H9 (cell line): ENCODE measurements around the gene TRAF3. TPM values are rescaled to one million over a fixed set of nuclear protein-coding genes. Genes with fewer than 3 reads are reported as not detected.

ENCODE experiments used
- DNase-seq: peaks from one replicate; pipeline ENCODE4 v3.0.0-alpha.2; 2017
- H2AFZ ChIP-seq: one replicate; pipeline ENCODE4 v1.6.1; 2013; ENCODE audit warnings: mild to moderate bottlenecking, low read length, control low read depth, moderate library complexity
- H2AK5ac ChIP-seq: 2 replicates; pipeline ENCODE4 v1.6.1; 2013; ENCODE audit warnings: low read length, control low read depth, mixed read lengths; ENCODE audit not compliant: insufficient read length
- H2BK120ac ChIP-seq: one replicate; pipeline ENCODE4 v1.6.1; 2013; ENCODE audit warnings: low read depth, mild to moderate bottlenecking, low read length, control low read depth, inconsistent platforms; ENCODE audit not compliant: poor library complexity, severe bottlenecking
- H2BK12ac ChIP-seq: 2 replicates; pipeline ENCODE4 v1.6.1; 2013; ENCODE audit warnings: low read length, control low read depth, mixed read lengths, low read depth; ENCODE audit not compliant: insufficient read length
- H2BK15ac ChIP-seq: 2 replicates; pipeline ENCODE4 v1.6.1; 2013; ENCODE audit warnings: low read depth, low read length, control low read depth
- H2BK20ac ChIP-seq: one replicate; pipeline ENCODE4 v1.6.1; 2013; ENCODE audit warnings: low read depth, mild to moderate bottlenecking, low read length, control low read depth, inconsistent platforms; ENCODE audit not compliant: poor library complexity, severe bottlenecking
- H2BK5ac ChIP-seq: 2 replicates; pipeline ENCODE4 v1.6.1; 2013; ENCODE audit warnings: low read length, control low read depth, mixed read lengths; ENCODE audit not compliant: insufficient read length
- H3K14ac ChIP-seq: 2 replicates; pipeline ENCODE4 v1.6.1; 2013; ENCODE audit warnings: low read length, control low read depth; ENCODE audit not compliant: insufficient read depth
- H3K18ac ChIP-seq: 2 replicates; pipeline ENCODE4 v1.6.1; 2013; ENCODE audit warnings: low read depth, mild to moderate bottlenecking, mixed read lengths, low read length, control low read depth; ENCODE audit not compliant: insufficient read length
- H3K23ac ChIP-seq: 2 replicates; pipeline ENCODE4 v1.6.1; 2013; ENCODE audit warnings: low read length, control low read depth, mixed read lengths, low read depth; ENCODE audit not compliant: insufficient read length
- H3K23me2 ChIP-seq: 2 replicates; pipeline ENCODE4 v1.6.1; 2013; ENCODE audit warnings: low read depth, mild to moderate bottlenecking, mixed read lengths, low read length, control low read depth; ENCODE audit not compliant: insufficient read length, poor library complexity, severe bottlenecking
- H3K27ac ChIP-seq: 2 replicates; pipeline ENCODE4 v1.5.1; 2013; ENCODE audit warnings: low read length, control low read depth, mixed read lengths, low read depth; ENCODE audit not compliant: insufficient read length
- H3K27me3 ChIP-seq: 2 replicates; pipeline ENCODE4 v1.6.1; 2013; ENCODE audit warnings: low read length, control low read depth, inconsistent platforms; ENCODE audit not compliant: insufficient read depth
- H3K4ac ChIP-seq: 2 replicates; pipeline ENCODE4 v1.6.1; 2013; ENCODE audit warnings: low read depth, mild to moderate bottlenecking, control low read depth, inconsistent platforms, low read length, moderate library complexity
- H3K4me1 ChIP-seq: 2 replicates; pipeline ENCODE4 v1.6.1; 2013; ENCODE audit warnings: low read length, control low read depth, inconsistent platforms; ENCODE audit not compliant: insufficient read depth
- H3K4me2 ChIP-seq: 2 replicates; pipeline ENCODE4 v1.6.1; 2013; ENCODE audit warnings: low read length, control low read depth, mixed read lengths; ENCODE audit not compliant: insufficient read length, insufficient read depth
- H3K56ac ChIP-seq: 2 replicates; pipeline ENCODE4 v1.6.1; 2013; ENCODE audit warnings: low read depth, mild to moderate bottlenecking, mixed read lengths, low read length, control low read depth; ENCODE audit not compliant: insufficient read length
- H3K79me1 ChIP-seq: 2 replicates; pipeline ENCODE4 v1.6.1; 2013; ENCODE audit warnings: low read depth, mild to moderate bottlenecking, moderate library complexity, low read length, control low read depth, inconsistent platforms; ENCODE audit not compliant: insufficient read depth, poor library complexity, severe bottlenecking
- H3K79me2 ChIP-seq: 2 replicates; pipeline ENCODE4 v1.6.1; 2013; ENCODE audit warnings: low read length, control low read depth, inconsistent platforms; ENCODE audit not compliant: insufficient read depth
- H3K9ac ChIP-seq: 2 replicates; pipeline ENCODE4 v1.6.1; 2013; ENCODE audit warnings: low read length, control low read depth, mixed read lengths; ENCODE audit not compliant: insufficient read length; ENCODE audit errors: extremely low read depth
- H3K9me3 ChIP-seq: one replicate; pipeline ENCODE4 v1.6.1; 2013; ENCODE audit warnings: low read depth, low read length, inconsistent platforms; ENCODE audit not compliant: control insufficient read depth
- H3T11ph ChIP-seq: one replicate; pipeline ENCODE4 v1.6.1; 2013; ENCODE audit warnings: mild to moderate bottlenecking, low read length, control low read depth, inconsistent platforms
- H4K20me1 ChIP-seq: one replicate; pipeline ENCODE4 v1.6.1; 2013; ENCODE audit not compliant: control insufficient read depth, insufficient read length, insufficient read depth
- H4K5ac ChIP-seq: 2 replicates; pipeline ENCODE4 v1.6.1; 2013; ENCODE audit warnings: low read depth, mild to moderate bottlenecking, mixed read lengths, low read length, control low read depth; ENCODE audit not compliant: insufficient read length
- H4K8ac ChIP-seq: replicated peaks from 2 replicates; pipeline ENCODE4 v1.6.1; 2013; ENCODE audit warnings: low read length, control low read depth, mixed read lengths, low read depth; ENCODE audit not compliant: insufficient read length
- H4K91ac ChIP-seq: 2 replicates; pipeline ENCODE4 v1.6.1; 2013; ENCODE audit warnings: low read depth, mild to moderate bottlenecking, moderate library complexity, mixed read lengths, low read length, control low read depth; ENCODE audit not compliant: insufficient read length
- H3K27ac Mint-ChIP-seq, 3 experiments: 2 replicates in 2 of 3; 3 replicates in 1 of 3; pipeline ENCODE4 v1.8.0; 2020 to 2021; ENCODE audit warnings: mixed read lengths in 3 of 3, mild to moderate bottlenecking in 1 of 3, moderate library complexity in 1 of 3
- H3K27me3 Mint-ChIP-seq: 2 replicates; pipeline ENCODE4 v1.8.0; 2021; ENCODE audit warnings: low read depth, mild to moderate bottlenecking, moderate library complexity, mixed read lengths
- H3K36me3 Mint-ChIP-seq, 3 experiments: 2 replicates in 2 of 3; 3 replicates in 1 of 3; pipeline ENCODE4 v1.8.0; 2020 to 2021; ENCODE audit warnings: low read depth in 3 of 3, mixed read lengths in 3 of 3; ENCODE audit not compliant: insufficient read depth in 1 of 3
- H3K4me1 Mint-ChIP-seq, 2 experiments: 2 replicates each; pipeline ENCODE4 v1.8.0; 2020; ENCODE audit warnings: mixed read lengths in 2 of 2
- H3K4me3 Mint-ChIP-seq, 2 experiments: 2 replicates in 1 of 2; 3 replicates in 1 of 2; pipeline ENCODE4 v1.8.0; 2020 to 2021; ENCODE audit warnings: mild to moderate bottlenecking in 2 of 2, mixed read lengths in 2 of 2, moderate library complexity in 1 of 2
- H3K9me3 Mint-ChIP-seq, 2 experiments: 2 replicates in 1 of 2; 3 replicates in 1 of 2; pipeline ENCODE4 v1.8.0; 2020; ENCODE audit warnings: mild to moderate bottlenecking in 2 of 2, mixed read lengths in 2 of 2, moderate library complexity in 1 of 2
- CTCF ChIP-seq: fragments of 200-600 bp; sonication (generic); conservative IDR thresholded peaks from 3 replicates; pipeline ENCODE4 v1.8.0; 2021; ENCODE audit warnings: antibody characterized with exemption, mild to moderate bottlenecking
- WGBS: extraction: QIAGEN DNeasy Blood & Tissue Kit; methylation state at CpG from one replicate; pipeline ENCODE4 v1.1.7; 2013; ENCODE audit warnings: missing lambda C conversion rate, low lambda C conversion rate, mixed read lengths; ENCODE audit not compliant: insufficient read length; ENCODE audit errors: extremely low coverage; 5-methylcytosine and 5-hydroxymethylcytosine counted together
- long read RNA-seq: library from polyadenylated mRNA; unstranded; transcript quantifications from one replicate; pipeline ENCODE4 v2.0.0, GENCODE V29; 2020
- total RNA-seq: library from RNA; stranded (reverse); gene quantifications from 2 replicates; pipeline ENCODE4 v1.2.1, GENCODE V29; 2021

Gene TRAF3
- total RNA-seq, result 9.6 TPM in 2 replicates
- long read RNA-seq, full-length matches to known transcripts, result 4 of 10 reads
- long read RNA-seq, partial matches to known transcripts, result 0 of 10 reads
- long read RNA-seq, other reads (novel, unspliced or antisense), result 6 of 10 reads

- Mint-ChIP-seq H3K27me3 (peaks cover 17% of the 10 kb centered on the region), H3K27ac (no peak within 1 kb of the TSS; a peak in 2 of 7 replicates), H3K4me1 (peaks cover 36 to 37% of the 10 kb centered on the region in 2 experiments), H3K9me3 (no peaks in the 10 kb centered on the region; a peak in 1 of 5 replicates), H3K4me3 (peak within 1 kb of the TSS; percentile 72 to 88), H3K36me3 (no peaks in the 10 kb centered on the region)
- H2AFZ ChIP-seq, result no peak within 1 kb of the TSS
- no peak within 1 kb of the TSS for H3K27ac ChIP-seq
- no peak within 1 kb of the TSS for H2AK5ac ChIP-seq
- no peak within 1 kb of the TSS for H4K8ac ChIP-seq
- TF ChIP-seq CTCF, result no peak
- H3K9ac ChIP-seq, result peak within 1 kb of the TSS; percentile 32
- H3K79me1 ChIP-seq, result no peaks in the 10 kb centered on the region
- peak; percentile 27 for DNase-seq
- H3K23ac ChIP-seq, result no peak within 1 kb of the TSS
- no peak within 1 kb of the TSS for H2BK120ac ChIP-seq
- no peak within 1 kb of the TSS for H3K4ac ChIP-seq
- H3K79me2 ChIP-seq, result no peaks in the 10 kb centered on the region; the same call in 1 of the 2 replicates
- no peaks in the 10 kb centered on the region for H3K9me3 ChIP-seq
- no peak within 1 kb of the TSS for H2BK5ac ChIP-seq
- no peaks in the 10 kb centered on the region for H4K20me1 ChIP-seq
- H2BK12ac ChIP-seq, result no peak within 1 kb of the TSS
- H3K18ac ChIP-seq, result peak within 1 kb of the TSS; percentile 4
- no CpG with 5 or more reads among the region's 163 CpGs for WGBS
- H3K4me1 ChIP-seq, result peaks cover 5% of the 10 kb centered on the region; the same call in 1 of the 2 replicates
- no peak within 1 kb of the TSS for H3K56ac ChIP-seq
- H2BK15ac ChIP-seq, result no peak within 1 kb of the TSS
- peak within 1 kb of the TSS; percentile 90 for H3K4me2 ChIP-seq
- no peak within 1 kb of the TSS for H3T11ph ChIP-seq
- peaks cover 11% of the 10 kb centered on the region for H3K23me2 ChIP-seq
- H3K14ac ChIP-seq, result no peak within 1 kb of the TSS
- H4K5ac ChIP-seq, result no peak within 1 kb of the TSS
- H3K27me3 ChIP-seq, result peaks cover 5% of the 10 kb centered on the region; the same call in 1 of the 2 replicates
- H2BK20ac ChIP-seq, result no peak within 1 kb of the TSS
- no peak within 1 kb of the TSS for H4K91ac ChIP-seq
These were observed at the start of gene TRAF3 for GRCh38 chr14:102776761-102777710. TSS of gene TRAF3 (plus strand) at chr14:102777449. CDS start at chr14:102870202, 92,753 bp downstream.
